Peyer's patch (tissue), 4 donors: ENCODE measurements around the gene CST4. TPM values are rescaled to one million over a fixed set of nuclear protein-coding genes. Genes with fewer than 3 reads are reported as not detected.
"Not testable (repeated sequence)": the region's sequence is repeated elsewhere in the genome, so short reads cannot be mapped to it uniquely, and the experiment has no call there.

Experiments
- DNase-seq, 3 donors: peaks; one replicate each; pipeline ENCODE4 v3.0.0-alpha.2; 2017 to 2019
- H3K27ac ChIP-seq, 4 donors: fragments of 200-600 bp; sonication (generic); one replicate each; pipeline ENCODE4 v1.5.1; 2016 to 2019
- H3K27me3 ChIP-seq, 2 donors: fragments of 200-600 bp; sonication (generic); one replicate each; pipeline ENCODE4 v1.5.1; 2019
- H3K36me3 ChIP-seq, 3 donors: fragments of 200-600 bp; sonication (generic); one replicate each; pipeline ENCODE4 v1.5.1; 2016 to 2019
- H3K4me1 ChIP-seq, 4 donors: fragments of 200-600 bp; sonication (generic); one replicate each; pipeline ENCODE4 v1.5.1; 2016 to 2019
- H3K4me3 ChIP-seq, 4 donors: fragments of 200-600 bp; sonication (generic); 1 replicate in 3 of 4; 2 replicates in 1 of 4; pipeline ENCODE4 v1.5.1; 2016 to 2019; ENCODE audit warnings: mild to moderate bottlenecking in 1 of 4
- H3K9me3 ChIP-seq, 4 donors: fragments of 200-600 bp; sonication (generic); one replicate each; pipeline ENCODE4 v1.5.1; 2016 to 2019; ENCODE audit warnings: mild to moderate bottlenecking in 1 of 4
- POLR2A ChIP-seq, 2 donors: fragments of 450-650 bp; IDR thresholded peaks; one replicate each; pipeline ENCODE4 v1.5.1; 2017; ENCODE audit warnings: antibody characterized with exemption in 2 of 2, mild to moderate bottlenecking in 2 of 2, moderate library complexity in 2 of 2
- total RNA-seq, 4 donors: library from RNA; depleted of rRNA; stranded (reverse); fragments of >200 nt; gene quantifications; one replicate each; pipeline ENCODE4 v1.1.0, GENCODE V29; 2016
- TF ChIP-seq, protein P1 (sequence below), 6 experiments: fragments of 450-650 bp in 4 of 6; fragments of 200-600 bp in 2 of 6; sonication (generic) in 1 of 6; IDR thresholded peaks; one replicate each; pipeline ENCODE4 v1.5.1; 2017 to 2019; ENCODE audit warnings: antibody characterized with exemption in 6 of 6, mild to moderate bottlenecking in 3 of 6, moderate library complexity in 1 of 6

Gene CST4
- total RNA-seq, 4 donors from 2014 or later: not detected

DNA sequence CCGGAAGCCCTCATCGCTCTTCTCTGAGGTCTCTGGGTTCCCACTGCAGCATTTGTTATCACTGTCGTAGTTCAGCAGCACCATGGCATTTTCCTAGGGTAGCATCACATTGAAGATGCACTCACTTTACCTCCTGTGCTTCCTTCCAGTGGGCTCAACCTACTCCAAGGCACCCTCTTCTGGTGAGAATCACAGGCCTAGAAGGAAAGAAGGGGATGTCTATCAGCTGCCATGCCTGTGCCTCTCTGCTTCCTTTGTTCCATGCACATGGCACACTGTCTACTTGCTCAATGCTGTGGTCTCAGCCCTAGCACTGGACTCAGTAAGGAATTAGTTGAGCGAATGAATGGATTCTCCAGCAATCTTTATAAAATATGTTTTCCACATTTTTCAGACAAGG is 22.6 kb downstream of the CST4 start:
- no peaks in the 10 kb centered on the region for H3K27me3 ChIP-seq
- no peaks in the 10 kb centered on the region for H3K36me3 ChIP-seq
- no peak for DNase-seq
- H3K4me1 ChIP-seq: peaks cover 0 to 2% (median 0%) of the 10 kb centered on the region in 4 donors
- no peak for TF ChIP-seq POLR2A (IDR thresholded peaks at IDR 0.05)
- TF ChIP-seq, protein P1, sequence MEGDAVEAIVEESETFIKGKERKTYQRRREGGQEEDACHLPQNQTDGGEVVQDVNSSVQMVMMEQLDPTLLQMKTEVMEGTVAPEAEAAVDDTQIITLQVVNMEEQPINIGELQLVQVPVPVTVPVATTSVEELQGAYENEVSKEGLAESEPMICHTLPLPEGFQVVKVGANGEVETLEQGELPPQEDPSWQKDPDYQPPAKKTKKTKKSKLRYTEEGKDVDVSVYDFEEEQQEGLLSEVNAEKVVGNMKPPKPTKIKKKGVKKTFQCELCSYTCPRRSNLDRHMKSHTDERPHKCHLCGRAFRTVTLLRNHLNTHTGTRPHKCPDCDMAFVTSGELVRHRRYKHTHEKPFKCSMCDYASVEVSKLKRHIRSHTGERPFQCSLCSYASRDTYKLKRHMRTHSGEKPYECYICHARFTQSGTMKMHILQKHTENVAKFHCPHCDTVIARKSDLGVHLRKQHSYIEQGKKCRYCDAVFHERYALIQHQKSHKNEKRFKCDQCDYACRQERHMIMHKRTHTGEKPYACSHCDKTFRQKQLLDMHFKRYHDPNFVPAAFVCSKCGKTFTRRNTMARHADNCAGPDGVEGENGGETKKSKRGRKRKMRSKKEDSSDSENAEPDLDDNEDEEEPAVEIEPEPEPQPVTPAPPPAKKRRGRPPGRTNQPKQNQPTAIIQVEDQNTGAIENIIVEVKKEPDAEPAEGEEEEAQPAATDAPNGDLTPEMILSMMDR (IDR thresholded peaks at IDR 0.05): no peak
- H3K9me3 ChIP-seq: no peaks in the 10 kb centered on the region
- no peak overlapping the region for H3K27ac ChIP-seq
- H3K4me3 ChIP-seq: no peak overlapping the region

DNA sequence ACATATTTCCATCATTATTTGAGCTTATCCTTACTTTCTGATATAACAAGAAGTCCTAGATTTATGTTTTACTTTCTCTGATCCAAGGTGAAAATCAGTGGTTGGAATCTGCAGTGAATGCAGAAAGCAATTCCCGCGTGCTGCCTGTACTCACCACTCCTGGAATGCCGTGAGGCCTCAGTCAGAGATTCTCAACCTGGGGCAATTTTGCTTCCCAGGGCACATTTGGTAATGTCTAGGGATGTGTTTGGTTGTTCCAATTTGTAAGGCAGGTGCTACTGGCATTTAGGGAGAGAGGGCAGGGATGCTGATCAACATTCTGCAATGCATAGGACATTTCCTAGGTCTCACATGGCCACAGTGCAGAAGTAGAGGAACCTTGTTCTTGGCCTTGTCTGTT is 23.9 kb downstream of the CST4 start:
- TF ChIP-seq POLR2A (IDR thresholded peaks at IDR 0.05): no peak
- TF ChIP-seq, protein P1 (IDR thresholded peaks at IDR 0.05): no peak
- no peak for DNase-seq
- Histone ChIP-seq H3K27me3 (no peaks in the 10 kb centered on the region), H3K4me1 (peaks cover 0 to 15% (median 2%) of the 10 kb centered on the region in 4 donors), H3K4me3 (no peak overlapping the region), H3K9me3 (no peaks in the 10 kb centered on the region), H3K27ac (no peak overlapping the region), H3K36me3 (no peaks in the 10 kb centered on the region)

DNA sequence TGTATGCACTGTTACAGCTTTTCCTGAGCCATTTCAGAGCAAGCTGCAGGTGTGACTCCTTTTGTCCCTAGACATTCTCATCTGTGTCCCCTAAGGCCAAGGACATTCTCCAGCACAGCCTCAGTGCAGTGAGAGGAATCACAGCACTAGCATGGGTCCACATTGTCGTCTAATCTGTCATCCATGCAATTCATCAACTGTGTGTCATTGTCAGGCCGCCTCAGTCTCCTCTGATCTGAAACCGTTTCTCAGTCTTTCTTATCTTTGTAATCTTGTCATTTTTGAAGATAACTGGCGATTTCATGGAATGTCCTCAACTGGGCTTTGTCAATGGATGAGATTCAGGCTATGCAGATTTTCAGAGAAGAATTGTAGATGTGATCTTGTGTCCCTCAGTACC is 24.8 kb downstream of the CST4 start:
- H3K9me3 ChIP-seq, H3K4me3 ChIP-seq, H3K36me3 ChIP-seq, H3K27ac ChIP-seq, DNase-seq, H3K27me3 ChIP-seq: not testable (repeated sequence)
- peaks cover 0 to 22% (median 2%) of the 10 kb centered on the region in 4 donors for H3K4me1 ChIP-seq

DNA sequence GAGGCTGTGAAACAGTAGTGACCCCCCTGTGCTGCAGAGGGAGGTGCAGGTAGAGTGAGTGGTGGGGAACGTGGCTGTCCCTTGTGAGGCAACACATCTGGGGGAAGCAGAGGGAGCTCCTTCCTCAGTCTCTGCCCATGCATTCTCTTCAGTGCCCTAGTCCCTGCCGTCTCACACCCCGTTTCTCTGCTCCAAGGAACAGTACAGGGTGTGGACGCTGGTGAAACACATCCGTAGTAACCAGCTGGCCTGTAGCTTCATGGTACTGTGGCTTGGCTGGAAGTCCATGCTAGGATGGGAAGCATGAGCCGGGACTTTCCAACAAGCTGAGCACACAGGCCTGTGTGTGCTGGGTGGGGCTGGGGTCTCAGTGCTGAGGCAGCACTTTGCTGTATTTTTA is 25.7 kb downstream of the CST4 start:
- Histone ChIP-seq H3K36me3 (no peaks in the 10 kb centered on the region), H3K27ac (no peak overlapping the region), H3K4me1 (peaks cover 0 to 26% (median 2%) of the 10 kb centered on the region in 4 donors), H3K27me3 (no peaks in the 10 kb centered on the region), H3K9me3 (no peaks in the 10 kb centered on the region), H3K4me3 (no peak overlapping the region)
- TF ChIP-seq, protein P1 (IDR thresholded peaks at IDR 0.05): no peak
- TF ChIP-seq POLR2A (IDR thresholded peaks at IDR 0.05): no peak
- DNase-seq: no peak

DNA sequence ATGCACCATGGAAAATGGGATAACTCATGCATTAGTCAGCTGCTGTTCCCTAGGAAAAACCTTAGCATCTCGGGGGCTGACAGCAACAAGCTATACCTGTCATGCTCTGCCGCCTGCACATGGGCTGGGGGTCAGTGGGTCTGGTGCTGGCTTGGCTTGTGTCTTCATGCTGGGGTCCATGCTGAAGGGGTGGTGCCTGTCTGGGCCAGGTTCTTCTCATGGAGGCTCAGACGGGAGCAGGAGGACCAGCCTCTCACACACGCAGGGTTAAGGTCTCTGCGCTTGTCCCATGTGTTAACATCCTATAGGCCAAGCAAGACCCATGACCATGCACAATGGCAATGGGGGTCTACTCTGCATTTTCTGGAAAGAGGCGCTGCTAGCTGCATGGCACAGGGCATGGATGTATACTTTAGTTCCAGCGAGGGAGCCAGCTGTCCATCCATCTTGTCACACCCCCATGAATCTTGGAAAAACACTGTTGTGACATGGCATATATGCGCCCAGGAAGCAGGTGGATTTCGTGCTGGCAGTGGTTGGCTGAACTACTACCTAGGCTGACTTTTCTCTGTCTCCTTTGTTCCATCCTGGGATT is 26.5 kb downstream of the CST4 start:
- TF ChIP-seq, protein P1 (IDR thresholded peaks at IDR 0.05): no peak
- TF ChIP-seq POLR2A (IDR thresholded peaks at IDR 0.05): no peak
- Histone ChIP-seq H3K4me1 (peaks cover 0 to 26% (median 2%) of the 10 kb centered on the region in 4 donors), H3K36me3 (no peaks in the 10 kb centered on the region), H3K4me3 (no peak overlapping the region), H3K27ac (no peak overlapping the region), H3K27me3 (no peaks in the 10 kb centered on the region), H3K9me3 (no peaks in the 10 kb centered on the region)
- DNase-seq: no peak

DNA sequence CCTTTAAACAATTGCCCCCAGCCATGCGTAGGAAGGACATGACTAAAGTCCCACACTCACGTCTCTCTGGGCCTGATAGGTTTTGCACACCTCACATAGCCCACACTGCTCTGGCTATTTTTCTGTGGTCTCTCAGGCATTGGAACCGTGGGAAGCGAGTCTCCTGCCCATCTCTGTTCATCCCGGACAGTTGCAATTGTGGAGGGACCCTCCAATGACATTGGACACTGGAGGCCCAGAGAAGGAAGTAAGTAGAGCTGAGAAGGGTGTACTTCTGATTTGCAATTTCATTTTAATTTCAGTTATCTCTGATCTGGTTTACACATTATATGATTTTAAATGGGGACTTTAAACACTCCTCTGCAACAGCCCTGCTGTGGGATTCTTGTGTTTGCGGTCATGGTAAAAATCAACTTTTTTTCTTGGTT is 27.8 kb downstream of the CST4 start:
- peak overlapping the region in 1 of 4 donors; percentile 45 for H3K27ac ChIP-seq
- peaks cover 0 to 26% (median 2%) of the 10 kb centered on the region in 4 donors for H3K4me1 ChIP-seq
- H3K9me3 ChIP-seq: no peaks in the 10 kb centered on the region
- TF ChIP-seq POLR2A (IDR thresholded peaks at IDR 0.05): no peak
- TF ChIP-seq, protein P1 (IDR thresholded peaks at IDR 0.05): no peak
- H3K27me3 ChIP-seq: no peaks in the 10 kb centered on the region
- no peak overlapping the region for H3K4me3 ChIP-seq
- no peaks in the 10 kb centered on the region for H3K36me3 ChIP-seq
- DNase-seq: no peak
